Pancreas (tissue), 10 donors: ENCODE measurements around the gene WTIP. TPM values are rescaled to one million over a fixed set of nuclear protein-coding genes. Genes with fewer than 3 reads are reported as not detected.

Experiments
- ATAC-seq, 4 donors: fragments of 200-7000 bp; cut with Tn5 transposase; one replicate each; pipeline versions ENCODE4 v1.8.0 to v1.9.1; 2020; ENCODE audit warnings: mild to moderate bottlenecking in 4 of 4, moderate library complexity in 4 of 4
- DNase-seq, 6 donors: peaks; one replicate each; pipeline ENCODE4 v3.0.0-alpha.2; 2020
- FAIRE-seq: peaks from 2 replicates; lab custom pipeline; 2012; peaks lifted over from hg19 to GRCh38; lab: Jason Lieb, UNC
- H3K27ac ChIP-seq, 4 donors: fragments of 200-600 bp; sonication (generic); 1 replicate in 3 of 4; 2 replicates in 1 of 4; pipeline versions ENCODE4 v1.5.0 to v1.8.0; 2020
- H3K27me3 ChIP-seq, 4 donors: fragments of 200-600 bp; one replicate each; pipeline ENCODE4 v1.8.0; 2021
- H3K36me3 ChIP-seq, 3 donors: fragments of 200-600 bp; sonication (generic) in 1 of 3; one replicate each; pipeline versions ENCODE4 v1.5.0 to v1.8.0; 2020 to 2021
- H3K4me1 ChIP-seq, 3 donors: fragments of 200-600 bp; one replicate each; pipeline ENCODE4 v1.8.0; 2021
- H3K4me3 ChIP-seq, 4 donors: fragments of 200-600 bp; sonication (generic) in 2 of 4; one replicate each; pipeline versions ENCODE4 v1.5.0 to v1.8.0; 2020 to 2021
- H3K9me3 ChIP-seq, 4 donors: fragments of 200-600 bp; one replicate each; pipeline ENCODE4 v1.8.0; 2021
- CTCF ChIP-seq, 4 donors: fragments of 200-600 bp; sonication (generic) in 3 of 4; IDR thresholded peaks; one replicate each; pipeline versions ENCODE4 v1.5.0 to v1.8.0; 2021; ENCODE audit warnings: antibody characterized with exemption in 4 of 4
- WGBS, 2 donors: extraction: QIAGEN DNeasy Blood & Tissue Kit; methylation state at CpG; one replicate each; pipeline ENCODE4 v1.1.7; 2013; 5-methylcytosine and 5-hydroxymethylcytosine counted together
- intact Hi-C, 3 donors: fragments of 100-400 bp; cut with DNase I; formaldehyde crosslinking; loops; one replicate each; pipeline versions ENCODE4 v1.11.1 to v1.14.2; 2022
- polyA plus RNA-seq, 2 donors: library from polyadenylated mRNA; stranded (reverse); fragments of 200-250 nt; gene quantifications; one replicate each; pipeline ENCODE4 v1.2.3, GENCODE V29; 2013
- total RNA-seq, 6 donors: library from RNA; stranded (reverse); fragmentation: NEBNext Ultra II Directional in 4 of 6; extraction: Animal tissue kit (Norgen Biotek cat#: 25700) in 4 of 6; gene quantifications; one replicate each; pipeline versions ENCODE4 v1.2.1 to v1.2.4, GENCODE V29; 2021 to 2023
- donor health status: healthy with polysubstance abuse.
- donor health status: DM: no; HTN: no; CAD: no; lungs with moderate emphysema.
- donor health status: DM: no; HTN: no; CAD: no.
- donor health status: control.
- donor health status: control.
- donor health status: Bipolar disorder and iron deficiency.
- donor health status: DM: yes; HTN: yes; CAD: no.
- donor health status: DM: no; HTN: no; CAD: no.
- donor health status: DM: no; HTN: no; CAD: no.
- donor health status: DM: yes; HTN: yes; CAD: no.

WTIP gene
- total and polyA plus RNA-seq, 8 donors, result 3.4 to 11.3 (median 4.4) TPM

- no peak for FAIRE-seq
- Histone ChIP-seq H3K27me3 (no peaks in the 10 kb centered on the region), H3K27ac (no peak overlapping the region), H3K4me1 (no peaks in the 10 kb centered on the region), H3K4me3 (no peak overlapping the region), H3K36me3 (no peaks in the 10 kb centered on the region), H3K9me3 (no peaks in the 10 kb centered on the region)
- peak in 5 of 6 donors; percentile 39 to 55 (median 53) for DNase-seq
- ATAC-seq, result peak; percentile 68 to 87 (median 82)
- 0 to 1% methylated on average over 3 of the region's 3 CpGs for WGBS, 2 donors
- intact Hi-C loops, result loop anchor here in 1 of 3 donors (10.0 kb wide), 1 partner anchor 158 kb away; no protein-coding TSS in a partner anchor
- TF ChIP-seq CTCF (IDR thresholded peaks at IDR 0.05), result peak in 2 of 4 donors; percentile 37 to 51
Observed at GRCh38 chr19:34556488-34556887, 74.9 kb downstream of the WTIP start.

GRCh38 chr19:34559045-34559444, 77.5 kb downstream of the WTIP start:
- DNase-seq (peak in 2 of 6 donors; percentile 51 to 83), FAIRE-seq (no peak), ATAC-seq (peak; percentile 48 to 77 (median 60))
- H3K36me3 ChIP-seq, result no peaks in the 10 kb centered on the region
- TF ChIP-seq CTCF (IDR thresholded peaks at IDR 0.05), result no peak
- intact Hi-C loops, result loop anchor here in 1 of 3 donors (10.0 kb wide), 1 partner anchor 156 kb away; no protein-coding TSS in a partner anchor
- H3K27ac ChIP-seq, result no peak overlapping the region
- no peaks in the 10 kb centered on the region for H3K27me3 ChIP-seq
- WGBS, 2 donors, result 50 to 51% methylated on average over 11 to 12 of the region's 12 CpGs
- no peak overlapping the region for H3K4me3 ChIP-seq
- H3K9me3 ChIP-seq, result no peaks in the 10 kb centered on the region
- H3K4me1 ChIP-seq, result no peaks in the 10 kb centered on the region

- no peak overlapping the region for H3K27ac ChIP-seq
- no peak for TF ChIP-seq CTCF (IDR thresholded peaks at IDR 0.05)
- peak in 2 of 4 donors; percentile 46 to 50 for ATAC-seq
- H3K4me1 ChIP-seq, result no peaks in the 10 kb centered on the region
- no peaks in the 10 kb centered on the region for H3K36me3 ChIP-seq
- intact Hi-C loops, result no loop called here
- H3K27me3 ChIP-seq, result no peaks in the 10 kb centered on the region
- 16 to 26% methylated on average over 6 of the region's 6 CpGs for WGBS, 2 donors
- no peak for DNase-seq
- no peak for FAIRE-seq
- H3K4me3 ChIP-seq, result no peak overlapping the region
- no peaks in the 10 kb centered on the region for H3K9me3 ChIP-seq
Observed at GRCh38 chr19:34560229-34560628, 78.7 kb downstream of the WTIP start.

Other genes starting within 250 kb of the WTIP start
- gene GARRE1, start 227.2 kb upstream of the WTIP start, total RNA-seq, result 10 to 100 TPM in 5 of 6 donors, 1 to 10 TPM in 1; 7.4 to 18.3 (median 12.0) TPM
- gene GARRE1, start 227.2 kb upstream of the WTIP start, polyA plus RNA-seq, result 1 to 10 TPM; 8.2 to 9.3 TPM
- gene GPI, start 116.6 kb upstream of the WTIP start, total RNA-seq, result 100 to 1,000 TPM in 2 of 6 donors, 10 to 100 TPM in 4; 50.5 to 119 (median 70.9) TPM
- 10 to 100 TPM; 51.1 to 73.0 TPM for gene GPI, start 116.6 kb upstream of the WTIP start, polyA plus RNA-seq
- gene PDCD2L, start 77.4 kb upstream of the WTIP start, total RNA-seq, result 1 to 10 TPM; 4.2 to 8.3 (median 5.5) TPM
- 10 to 100 TPM; 10.8 to 11.2 TPM for gene PDCD2L, start 77.4 kb upstream of the WTIP start, polyA plus RNA-seq
- 10 to 100 TPM; 31.0 to 42.1 (median 37.5) TPM for gene UBA2, start 53.4 kb upstream of the WTIP start, total RNA-seq
- gene UBA2, start 53.4 kb upstream of the WTIP start, polyA plus RNA-seq, result 10 to 100 TPM; 22.7 to 38.8 TPM
- gene SCGB2B2, start 195.4 kb downstream of the WTIP start, total RNA-seq, result 1 to 10 TPM in 2 of 6 donors, under 1 TPM in 4; 0.46 to 2.1 (median 0.92) TPM
- gene SCGB2B2, start 195.4 kb downstream of the WTIP start, polyA plus RNA-seq, result under 1 TPM; 0.42 to 0.75 TPM
- 10 to 100 TPM; 12.2 to 21.6 (median 13.7) TPM for gene ZNF302, start 195.9 kb downstream of the WTIP start, total RNA-seq
- gene ZNF302, start 195.9 kb downstream of the WTIP start, polyA plus RNA-seq, result 10 to 100 TPM; 19.1 to 26.6 TPM